ENCODE measurements around the gene LPIN1. TPM values are rescaled to one million over a fixed set of nuclear protein-coding genes. Genes with fewer than 3 reads are reported as not detected.

Gene LPIN1
- total and polyA plus RNA-seq, 4 donors = 10.1 to 27.4 (median 13.4) TPM

DNA sequence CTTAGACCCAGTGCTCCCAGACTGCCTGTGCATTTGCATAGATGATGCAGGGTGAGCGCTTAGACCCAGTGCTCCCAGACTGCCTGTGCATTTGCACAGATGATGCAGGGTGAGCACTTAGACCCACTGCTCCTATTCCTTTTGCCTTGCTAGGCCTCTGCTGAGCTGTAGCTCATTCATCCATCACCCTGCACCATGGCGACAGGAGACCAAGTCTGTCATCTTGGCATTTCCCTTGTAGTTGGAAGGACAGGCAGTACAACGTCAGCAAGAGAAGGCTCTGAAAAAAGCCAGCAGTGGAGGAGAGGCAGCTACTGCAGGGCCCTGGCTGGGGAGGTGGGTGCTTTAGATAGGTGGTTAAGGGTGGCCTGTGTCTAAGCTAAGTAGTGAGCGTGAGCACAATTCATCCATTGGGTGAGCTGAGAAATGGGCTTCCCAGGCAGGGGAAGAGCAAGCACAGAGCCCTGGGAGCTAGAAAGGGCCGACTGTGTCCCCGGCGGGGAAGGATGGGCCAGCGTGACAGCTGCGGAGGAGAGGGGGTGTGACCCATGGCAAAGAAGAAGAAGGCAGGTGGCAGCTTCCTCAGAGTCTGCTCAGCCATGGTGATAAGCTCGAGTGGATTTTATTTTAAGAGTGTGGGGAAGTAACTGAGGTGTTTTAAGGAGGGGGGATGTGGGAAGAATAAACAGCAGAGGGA, 108.8 kb downstream of the LPIN1 start:
- Histone ChIP-seq H3K27ac (ENCODE audit: low read depth in 1 of 2, low read length in 2 of 2) (no peak overlapping the region), H3K9me3 (ENCODE audit: control insufficient read depth in 4 of 4, low read length in 3 of 4) (peaks cover 0 to 7% (median 0%) of the 10 kb centered on the region in 4 donors), H3K4me1 (ENCODE audit: control insufficient read depth in 4 of 4, insufficient read depth in 4 of 4, low read length in 3 of 4) (no peaks in the 10 kb centered on the region), H3K4me3 (ENCODE audit: low read depth in 1 of 3, low read length in 3 of 3) (no peak overlapping the region), H3K9ac (ENCODE audit: low read depth in 1 of 2, low read length in 2 of 2) (no peak overlapping the region), H3K27me3 (ENCODE audit: control insufficient read depth in 4 of 4, insufficient read depth in 4 of 4, low read length in 3 of 4) (no peaks in the 10 kb centered on the region), H3K36me3 (ENCODE audit: control insufficient read depth in 4 of 4, insufficient read depth in 3 of 4, low read depth in 1 of 4, low read length in 3 of 4) (no peaks in the 10 kb centered on the region)
- DNase-seq (ENCODE audit: low spot score) = no peak
- 76% methylated on average over 10 of the region's 10 CpGs for WGBS
- TF ChIP-seq YY1 (IDR thresholded peaks at IDR 0.05) = no peak
- no peak for TF ChIP-seq FOXA1 (IDR thresholded peaks at IDR 0.05)
- TF ChIP-seq RAD21 (IDR thresholded peaks at IDR 0.05) = no peak

DNA sequence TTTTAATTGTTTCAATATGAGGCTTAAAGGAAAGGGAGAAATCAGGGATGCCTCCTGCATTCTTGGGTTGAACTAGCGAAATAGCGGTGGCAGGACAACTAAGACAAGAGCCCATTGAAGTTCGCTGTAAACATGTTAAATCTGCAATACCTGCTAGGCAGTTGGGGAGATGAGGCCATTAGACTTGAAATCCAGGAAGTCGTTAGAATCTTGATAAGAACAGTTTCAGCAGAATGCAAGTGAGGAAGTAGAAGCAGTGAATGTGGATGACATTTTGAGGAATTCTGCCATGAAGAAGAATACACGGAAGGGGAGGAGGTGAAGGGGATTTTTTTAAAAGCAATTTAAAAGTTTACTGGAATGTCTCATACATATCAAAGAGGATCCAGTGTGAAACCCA, 109.7 kb downstream of the LPIN1 start:
- Histone ChIP-seq H3K9ac (ENCODE audit: low read depth in 1 of 2, low read length in 2 of 2) (no peak overlapping the region), H3K4me3 (ENCODE audit: low read depth in 1 of 3, low read length in 3 of 3) (no peak overlapping the region), H3K9me3 (ENCODE audit: control insufficient read depth in 4 of 4, low read length in 3 of 4) (peaks cover 0 to 7% (median 0%) of the 10 kb centered on the region in 4 donors), H3K4me1 (ENCODE audit: control insufficient read depth in 4 of 4, insufficient read depth in 4 of 4, low read length in 3 of 4) (no peaks in the 10 kb centered on the region), H3K27me3 (ENCODE audit: control insufficient read depth in 4 of 4, insufficient read depth in 4 of 4, low read length in 3 of 4) (no peaks in the 10 kb centered on the region), H3K36me3 (ENCODE audit: control insufficient read depth in 4 of 4, insufficient read depth in 3 of 4, low read depth in 1 of 4, low read length in 3 of 4) (no peaks in the 10 kb centered on the region), H3K27ac (ENCODE audit: low read depth in 1 of 2, low read length in 2 of 2) (no peak overlapping the region)
- WGBS = 74% methylated on average over 5 of the region's 5 CpGs
- TF ChIP-seq JUND (IDR thresholded peaks at IDR 0.05) (no peak), HNF4A (conservative IDR thresholded peaks at IDR 0.05) (no peak), YY1 (IDR thresholded peaks at IDR 0.05) (no peak), HNF4G (IDR thresholded peaks at IDR 0.05) (no peak), RAD21 (IDR thresholded peaks at IDR 0.05) (no peak), FOXA2 (IDR thresholded peaks at IDR 0.05) (no peak), SP1 (IDR thresholded peaks at IDR 0.05) (no peak), GABPA (IDR thresholded peaks at IDR 0.05 in 1 of 2, conservative IDR thresholded peaks at IDR 0.05 in 1 of 2) (no peak), EGR1 (IDR thresholded peaks at IDR 0.05; ENCODE audit: low read depth in 2 of 2) (no peak), TAF1 (conservative IDR thresholded peaks at IDR 0.05) (no peak)
- TF ChIP-seq, protein P1, sequence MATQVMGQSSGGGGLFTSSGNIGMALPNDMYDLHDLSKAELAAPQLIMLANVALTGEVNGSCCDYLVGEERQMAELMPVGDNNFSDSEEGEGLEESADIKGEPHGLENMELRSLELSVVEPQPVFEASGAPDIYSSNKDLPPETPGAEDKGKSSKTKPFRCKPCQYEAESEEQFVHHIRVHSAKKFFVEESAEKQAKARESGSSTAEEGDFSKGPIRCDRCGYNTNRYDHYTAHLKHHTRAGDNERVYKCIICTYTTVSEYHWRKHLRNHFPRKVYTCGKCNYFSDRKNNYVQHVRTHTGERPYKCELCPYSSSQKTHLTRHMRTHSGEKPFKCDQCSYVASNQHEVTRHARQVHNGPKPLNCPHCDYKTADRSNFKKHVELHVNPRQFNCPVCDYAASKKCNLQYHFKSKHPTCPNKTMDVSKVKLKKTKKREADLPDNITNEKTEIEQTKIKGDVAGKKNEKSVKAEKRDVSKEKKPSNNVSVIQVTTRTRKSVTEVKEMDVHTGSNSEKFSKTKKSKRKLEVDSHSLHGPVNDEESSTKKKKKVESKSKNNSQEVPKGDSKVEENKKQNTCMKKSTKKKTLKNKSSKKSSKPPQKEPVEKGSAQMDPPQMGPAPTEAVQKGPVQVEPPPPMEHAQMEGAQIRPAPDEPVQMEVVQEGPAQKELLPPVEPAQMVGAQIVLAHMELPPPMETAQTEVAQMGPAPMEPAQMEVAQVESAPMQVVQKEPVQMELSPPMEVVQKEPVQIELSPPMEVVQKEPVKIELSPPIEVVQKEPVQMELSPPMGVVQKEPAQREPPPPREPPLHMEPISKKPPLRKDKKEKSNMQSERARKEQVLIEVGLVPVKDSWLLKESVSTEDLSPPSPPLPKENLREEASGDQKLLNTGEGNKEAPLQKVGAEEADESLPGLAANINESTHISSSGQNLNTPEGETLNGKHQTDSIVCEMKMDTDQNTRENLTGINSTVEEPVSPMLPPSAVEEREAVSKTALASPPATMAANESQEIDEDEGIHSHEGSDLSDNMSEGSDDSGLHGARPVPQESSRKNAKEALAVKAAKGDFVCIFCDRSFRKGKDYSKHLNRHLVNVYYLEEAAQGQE (IDR thresholded peaks at IDR 0.05) = no peak
- TF ChIP-seq, protein P2, sequence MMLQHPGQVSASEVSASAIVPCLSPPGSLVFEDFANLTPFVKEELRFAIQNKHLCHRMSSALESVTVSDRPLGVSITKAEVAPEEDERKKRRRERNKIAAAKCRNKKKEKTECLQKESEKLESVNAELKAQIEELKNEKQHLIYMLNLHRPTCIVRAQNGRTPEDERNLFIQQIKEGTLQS (IDR thresholded peaks at IDR 0.05) = no peak
- TF ChIP-seq, protein P3, sequence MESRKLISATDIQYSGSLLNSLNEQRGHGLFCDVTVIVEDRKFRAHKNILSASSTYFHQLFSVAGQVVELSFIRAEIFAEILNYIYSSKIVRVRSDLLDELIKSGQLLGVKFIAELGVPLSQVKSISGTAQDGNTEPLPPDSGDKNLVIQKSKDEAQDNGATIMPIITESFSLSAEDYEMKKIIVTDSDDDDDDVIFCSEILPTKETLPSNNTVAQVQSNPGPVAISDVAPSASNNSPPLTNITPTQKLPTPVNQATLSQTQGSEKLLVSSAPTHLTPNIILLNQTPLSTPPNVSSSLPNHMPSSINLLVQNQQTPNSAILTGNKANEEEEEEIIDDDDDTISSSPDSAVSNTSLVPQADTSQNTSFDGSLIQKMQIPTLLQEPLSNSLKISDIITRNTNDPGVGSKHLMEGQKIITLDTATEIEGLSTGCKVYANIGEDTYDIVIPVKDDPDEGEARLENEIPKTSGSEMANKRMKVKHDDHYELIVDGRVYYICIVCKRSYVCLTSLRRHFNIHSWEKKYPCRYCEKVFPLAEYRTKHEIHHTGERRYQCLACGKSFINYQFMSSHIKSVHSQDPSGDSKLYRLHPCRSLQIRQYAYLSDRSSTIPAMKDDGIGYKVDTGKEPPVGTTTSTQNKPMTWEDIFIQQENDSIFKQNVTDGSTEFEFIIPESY (IDR thresholded peaks at IDR 0.05) = no peak
- no peak for DNase-seq (ENCODE audit: low spot score)

Measured in liver (tissue), 9 donors.